HEK293 (cell line): ENCODE results near the gene THRA.

Experiments
- BCL6B ChIP-seq: fragments of 450-650 bp; formaldehyde crosslinking; IDR thresholded peaks from 2 replicates; pipeline ENCODE4 v1.5.1; 2017; ENCODE audit warnings: missing biosample characterization, missing genetic modification characterization
- PRDM2 ChIP-seq: fragments of 450-650 bp; formaldehyde crosslinking; IDR thresholded peaks from 2 replicates; pipeline ENCODE4 v1.5.1; 2016; ENCODE audit warnings: missing biosample characterization, missing genetic modification characterization, borderline replicate concordance
- SP7 ChIP-seq: fragments of 450-650 bp; formaldehyde crosslinking; IDR thresholded peaks from 2 replicates; pipeline ENCODE4 v1.5.1; 2016; ENCODE audit warnings: missing biosample characterization, missing genetic modification characterization
- ZBTB10 ChIP-seq: fragments of 450-650 bp; formaldehyde crosslinking; IDR thresholded peaks from 2 replicates; pipeline ENCODE4 v1.5.1; 2016; ENCODE audit warnings: missing biosample characterization, missing genetic modification characterization
- ZBTB21 ChIP-seq: fragments of 450-650 bp; formaldehyde crosslinking; IDR thresholded peaks from 2 replicates; pipeline ENCODE4 v1.5.1; 2017; ENCODE audit warnings: missing biosample characterization, missing genetic modification characterization
- ZBTB6 ChIP-seq: fragments of 450-650 bp; formaldehyde crosslinking; IDR thresholded peaks from 2 replicates; pipeline ENCODE4 v1.5.1; 2017; ENCODE audit warnings: missing biosample characterization, missing genetic modification characterization
- ZBTB8A ChIP-seq: fragments of 450-650 bp; formaldehyde crosslinking; IDR thresholded peaks from 2 replicates; pipeline ENCODE4 v1.5.1; 2016; ENCODE audit warnings: missing biosample characterization, missing genetic modification characterization
- ZNF146 ChIP-seq: fragments of 450-650 bp; formaldehyde crosslinking; IDR thresholded peaks from 2 replicates; pipeline ENCODE4 v1.5.1; 2016; ENCODE audit warnings: missing biosample characterization, missing genetic modification characterization
- ZNF239 ChIP-seq: fragments of 450-650 bp; formaldehyde crosslinking; IDR thresholded peaks from 2 replicates; pipeline ENCODE4 v1.5.1; 2016; ENCODE audit warnings: missing biosample characterization, missing genetic modification characterization
- ZNF24 ChIP-seq: fragments of 450-650 bp; formaldehyde crosslinking; IDR thresholded peaks from 2 replicates; pipeline ENCODE4 v1.5.1; 2016; ENCODE audit warnings: missing biosample characterization, missing genetic modification characterization
- ZNF510 ChIP-seq: fragments of 450-650 bp; formaldehyde crosslinking; IDR thresholded peaks from 2 replicates; pipeline ENCODE4 v1.5.1; 2018; ENCODE audit warnings: mild to moderate bottlenecking, missing genetic modification characterization, missing biosample characterization; ENCODE audit not compliant: insufficient replicate concordance
- ZNF518A ChIP-seq: fragments of 450-650 bp; formaldehyde crosslinking; conservative IDR thresholded peaks from 2 replicates; pipeline ENCODE4 v1.5.1; 2016; ENCODE audit warnings: low read depth, missing biosample characterization, missing genetic modification characterization
- ZNF548 ChIP-seq: fragments of 450-650 bp; formaldehyde crosslinking; IDR thresholded peaks from 2 replicates; pipeline ENCODE4 v1.5.1; 2016; ENCODE audit warnings: missing biosample characterization, missing genetic modification characterization
- ZNF626 ChIP-seq: fragments of 450-650 bp; sonication (Bioruptor Pico); formaldehyde crosslinking; IDR thresholded peaks from 2 replicates; pipeline ENCODE4 v1.5.1; 2018; ENCODE audit warnings: missing biosample characterization, missing genetic modification characterization, inconsistent platforms
- ZNF639 ChIP-seq: fragments of 450-650 bp; formaldehyde crosslinking; IDR thresholded peaks from 2 replicates; pipeline ENCODE4 v1.5.1; 2016; ENCODE audit warnings: missing biosample characterization, missing genetic modification characterization
- ZNF677 ChIP-seq: fragments of 450-650 bp; IDR thresholded peaks from 2 replicates; pipeline ENCODE4 v1.5.0; 2018; ENCODE audit warnings: missing biosample characterization, mild to moderate bottlenecking, missing genetic modification characterization, moderate library complexity
- ZNF777 ChIP-seq: fragments of 450-650 bp; formaldehyde crosslinking; IDR thresholded peaks from 2 replicates; pipeline ENCODE4 v1.5.1; 2017; ENCODE audit warnings: missing biosample characterization, missing genetic modification characterization, borderline replicate concordance
- ZNF843 ChIP-seq: fragments of 450-650 bp; formaldehyde crosslinking; IDR thresholded peaks from 2 replicates; pipeline ENCODE4 v1.5.1; 2016; ENCODE audit warnings: missing biosample characterization, missing genetic modification characterization
- ZSCAN16 ChIP-seq: fragments of 450-650 bp; formaldehyde crosslinking; IDR thresholded peaks from 2 replicates; pipeline ENCODE4 v1.5.1; 2016; ENCODE audit warnings: missing biosample characterization, missing genetic modification characterization

Gene THRA

GRCh38 chr17:40113110-40113906, 50.5 kb downstream of the THRA start (continued):
- TF ChIP-seq ZNF639 (0 out of 2 replicates have a peak, but pooled peaks have one; percentile 42), ZNF239 (tag by site-specific recombination) (no peak), PRDM2 (tag by site-specific recombination) (no peak), ZBTB21 (peak; percentile 14; the same call in 1 of the 2 replicates), SP7 (tag by site-specific recombination) (peak; percentile 73), BCL6B (tag by site-specific recombination) (no peak), ZNF843 (tag by site-specific recombination) (no peak), ZNF510 (tag by site-specific recombination) (no peak), ZNF626 (tag by site-specific recombination) (no peak), ZNF146 (tag by site-specific recombination) (no peak), ZBTB8A (tag by site-specific recombination) (peak; percentile 50), ZNF777 (tag by site-specific recombination) (no peak), ZSCAN16 (tag by site-specific recombination) (no peak), ZBTB6 (tag by site-specific recombination) (no peak), ZNF548 (tag by site-specific recombination) (no peak), ZBTB10 (tag by site-specific recombination) (peak; percentile 92), ZNF677 (no peak), ZNF24 (tag by site-specific recombination) (peak; percentile 41; the same call in 1 of the 2 replicates), ZNF518A (tag by site-specific recombination) (peak; percentile 40)
